LNCAP (cell line): ENCODE measurements around the gene DCBLD2.

ENCODE experiments used
- CTCF ChIP-seq: fragments of 450-650 bp; IDR thresholded peaks from 2 replicates; pipeline ENCODE4 v1.5.1; 2017; ENCODE audit warnings: mild to moderate bottlenecking

The DCBLD2 gene

GRCh38 chr3:98806521-98806920 is 95.0 kb downstream of the DCBLD2 start:
- no peak for TF ChIP-seq CTCF

GRCh38 chr3:98805571-98805970 is 95.9 kb downstream of the DCBLD2 start:
- no peak for TF ChIP-seq CTCF

- TF ChIP-seq CTCF: no peak
Measured at GRCh38 chr3:98801043-98801747, 100.3 kb downstream of the DCBLD2 start.

- TF ChIP-seq CTCF: no peak
Measured at GRCh38 chr3:98800401-98800800, 101.1 kb downstream of the DCBLD2 start.

GRCh38 chr3:98799479-98799878 is 102.0 kb downstream of the DCBLD2 start:
- TF ChIP-seq CTCF: no peak

GRCh38 chr3:98798820-98799219 is 102.7 kb downstream of the DCBLD2 start:
- TF ChIP-seq CTCF: peak; percentile 29; the same call in 1 of the 2 replicates

- TF ChIP-seq CTCF: no peak
Measured at GRCh38 chr3:98797905-98798304, 103.6 kb downstream of the DCBLD2 start.

GRCh38 chr3:98796334-98796733 is 105.2 kb downstream of the DCBLD2 start:
- no peak for TF ChIP-seq CTCF
